ENCODE measurements around the gene PDZD2.

GRCh38 chr5:32001284-32001683 is 362.4 kb downstream of the PDZD2 start:
- no peak for TF ChIP-seq CTCF (conservative IDR thresholded peaks at IDR 0.05 in 1 of 2, IDR thresholded peaks at IDR 0.05 in 1 of 2; ENCODE audit: extremely low read depth in 1 of 2, insufficient read depth in 1 of 2, low read depth in 1 of 2, low read length in 2 of 2)
- no peak for TF ChIP-seq EZH2 (IDR thresholded peaks at IDR 0.05; ENCODE audit: borderline replicate concordance, low read length)

Data from mammary epithelial cell (primary cell).